Stimulated activated naive CD8-positive, alpha-beta T cell treated with anti-CD3 and anti-CD28 coated beads, Interleukin-15, Interleukin-2, amounts not matched to agents 100 ng/mL and 50 ng/mL, for 24 hours (primary cell): ENCODE measurements around the gene THSD4.
"Not testable (repeated sequence)": the region's sequence is repeated elsewhere in the genome, so short reads cannot be mapped to it uniquely, and the experiment has no call there.

Experiments
- H3K27ac Mint-ChIP-seq: one replicate; pipeline ENCODE4 v1.8.0; 2021; ENCODE audit warnings: mild to moderate bottlenecking, mixed read lengths
- H3K27me3 Mint-ChIP-seq: one replicate; pipeline ENCODE4 v1.8.0; 2021; ENCODE audit warnings: mixed read lengths
- H3K36me3 Mint-ChIP-seq: one replicate; pipeline ENCODE4 v1.8.0; 2021; ENCODE audit warnings: low read depth, mixed read lengths
- H3K4me1 Mint-ChIP-seq: one replicate; pipeline ENCODE4 v1.8.0; 2021; ENCODE audit warnings: low read depth, mixed read lengths
- H3K4me3 Mint-ChIP-seq: one replicate; pipeline ENCODE4 v1.8.0; 2021; ENCODE audit warnings: mild to moderate bottlenecking, mixed read lengths
- H3K9me3 Mint-ChIP-seq: one replicate; pipeline ENCODE4 v1.8.0; 2021; ENCODE audit warnings: mixed read lengths

The THSD4 gene

DNA sequence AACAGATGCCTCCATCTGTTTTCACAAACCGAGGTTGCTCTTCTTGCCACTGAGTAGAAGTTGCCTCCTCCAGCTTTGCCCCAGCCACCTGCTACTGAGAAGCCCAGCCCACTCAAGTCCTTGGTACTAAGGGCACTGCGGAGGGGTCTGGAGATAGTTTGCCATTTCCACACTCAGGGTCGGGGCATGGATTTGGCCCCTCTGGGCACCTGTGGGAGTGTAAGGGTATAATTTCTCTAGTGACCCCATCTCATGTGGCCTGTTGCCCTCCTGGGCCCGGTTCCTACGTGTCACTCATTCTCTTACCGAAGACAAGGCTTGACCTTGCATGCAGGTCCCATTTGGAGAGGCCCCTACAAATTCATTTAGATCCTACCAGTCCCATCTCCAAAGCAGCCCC, 79.0 kb downstream of the THSD4 start:
- no peak overlapping the region for H3K27ac Mint-ChIP-seq
- H3K4me3 Mint-ChIP-seq = no peak overlapping the region
- H3K36me3 Mint-ChIP-seq = no peaks in the 10 kb centered on the region
- peaks cover 12% of the 10 kb centered on the region for H3K27me3 Mint-ChIP-seq
- peaks cover 4% of the 10 kb centered on the region for H3K9me3 Mint-ChIP-seq
- no peaks in the 10 kb centered on the region for H3K4me1 Mint-ChIP-seq

- Mint-ChIP-seq H3K27ac (no peak overlapping the region), H3K27me3 (peaks cover 12% of the 10 kb centered on the region), H3K4me3 (no peak overlapping the region), H3K36me3 (no peaks in the 10 kb centered on the region), H3K4me1 (no peaks in the 10 kb centered on the region), H3K9me3 (peaks cover 4% of the 10 kb centered on the region)
These were observed 80.0 kb downstream of the THSD4 start for GRCh38 chr15:71195242-71195641.

DNA sequence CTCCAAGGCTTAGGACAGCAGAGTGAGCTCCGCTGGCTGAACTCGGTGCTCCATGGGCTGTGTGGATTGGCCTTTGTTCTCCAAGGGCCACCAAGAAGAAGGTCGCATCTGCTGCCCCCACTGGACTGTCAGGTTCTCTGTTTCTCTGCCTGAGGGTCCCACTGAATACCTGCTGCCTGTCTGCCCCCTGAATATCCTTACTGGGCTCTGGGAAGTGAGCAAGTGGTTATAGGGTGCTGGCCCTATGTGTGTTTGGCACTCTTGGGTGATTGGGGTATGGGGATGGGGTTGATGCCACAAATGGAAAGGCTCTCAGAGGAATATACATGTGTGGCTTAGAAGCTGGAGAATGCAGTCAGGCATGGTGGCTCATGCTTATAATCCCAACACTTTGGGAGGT, 82.3 kb downstream of the THSD4 start:
- no peaks in the 10 kb centered on the region for H3K36me3 Mint-ChIP-seq
- H3K4me3 Mint-ChIP-seq = no peak overlapping the region

DNA sequence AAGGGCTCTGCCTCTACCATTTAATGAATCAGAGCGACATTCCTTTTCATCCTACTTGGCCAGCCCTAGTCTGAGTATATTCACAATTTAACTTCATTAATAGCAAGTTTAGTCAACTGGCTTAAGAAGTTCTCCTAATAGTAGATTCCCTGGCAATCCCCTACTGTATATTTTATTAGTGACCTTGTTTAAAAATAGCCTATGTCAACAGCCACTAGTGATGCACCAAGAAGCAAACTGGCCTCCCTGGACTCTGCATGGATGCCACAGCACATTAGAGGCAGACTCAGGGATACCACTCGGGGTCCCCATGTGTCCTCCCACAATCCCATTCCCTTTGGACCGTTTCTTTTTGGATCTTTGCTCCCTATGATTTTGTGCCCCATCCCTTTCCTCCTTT, 83.6 kb downstream of the THSD4 start:
- peaks cover 11% of the 10 kb centered on the region for H3K27me3 Mint-ChIP-seq
- no peaks in the 10 kb centered on the region for H3K36me3 Mint-ChIP-seq
- H3K9me3 Mint-ChIP-seq = peaks cover 4% of the 10 kb centered on the region
- no peak overlapping the region for H3K4me3 Mint-ChIP-seq
- no peaks in the 10 kb centered on the region for H3K4me1 Mint-ChIP-seq
- no peak overlapping the region for H3K27ac Mint-ChIP-seq

More for the DNA sequence above, 82.3 kb downstream of the THSD4 start:
- Mint-ChIP-seq H3K27ac (no peak overlapping the region), H3K4me1 (no peaks in the 10 kb centered on the region), H3K27me3 (peaks cover 12% of the 10 kb centered on the region), H3K9me3 (peaks cover 4% of the 10 kb centered on the region)

- Mint-ChIP-seq H3K36me3 (no peaks in the 10 kb centered on the region), H3K27me3 (peaks cover 9% of the 10 kb centered on the region), H3K9me3 (peaks cover 4% of the 10 kb centered on the region), H3K27ac (no peak overlapping the region), H3K4me1 (no peaks in the 10 kb centered on the region), H3K4me3 (no peak overlapping the region)
These were observed 84.4 kb downstream of the THSD4 start for GRCh38 chr15:71199384-71200351.

GRCh38 chr15:71201477-71201876, 86.2 kb downstream of the THSD4 start:
- H3K27ac Mint-ChIP-seq = no peak overlapping the region
- no peaks in the 10 kb centered on the region for H3K36me3 Mint-ChIP-seq
- H3K9me3 Mint-ChIP-seq = peaks cover 2% of the 10 kb centered on the region
- H3K4me1 Mint-ChIP-seq = no peaks in the 10 kb centered on the region
- peaks cover 2% of the 10 kb centered on the region for H3K27me3 Mint-ChIP-seq
- no peak overlapping the region for H3K4me3 Mint-ChIP-seq

GRCh38 chr15:71202712-71203111, 87.4 kb downstream of the THSD4 start:
- H3K9me3 Mint-ChIP-seq = no peaks in the 10 kb centered on the region
- H3K4me1 Mint-ChIP-seq = no peaks in the 10 kb centered on the region

DNA sequence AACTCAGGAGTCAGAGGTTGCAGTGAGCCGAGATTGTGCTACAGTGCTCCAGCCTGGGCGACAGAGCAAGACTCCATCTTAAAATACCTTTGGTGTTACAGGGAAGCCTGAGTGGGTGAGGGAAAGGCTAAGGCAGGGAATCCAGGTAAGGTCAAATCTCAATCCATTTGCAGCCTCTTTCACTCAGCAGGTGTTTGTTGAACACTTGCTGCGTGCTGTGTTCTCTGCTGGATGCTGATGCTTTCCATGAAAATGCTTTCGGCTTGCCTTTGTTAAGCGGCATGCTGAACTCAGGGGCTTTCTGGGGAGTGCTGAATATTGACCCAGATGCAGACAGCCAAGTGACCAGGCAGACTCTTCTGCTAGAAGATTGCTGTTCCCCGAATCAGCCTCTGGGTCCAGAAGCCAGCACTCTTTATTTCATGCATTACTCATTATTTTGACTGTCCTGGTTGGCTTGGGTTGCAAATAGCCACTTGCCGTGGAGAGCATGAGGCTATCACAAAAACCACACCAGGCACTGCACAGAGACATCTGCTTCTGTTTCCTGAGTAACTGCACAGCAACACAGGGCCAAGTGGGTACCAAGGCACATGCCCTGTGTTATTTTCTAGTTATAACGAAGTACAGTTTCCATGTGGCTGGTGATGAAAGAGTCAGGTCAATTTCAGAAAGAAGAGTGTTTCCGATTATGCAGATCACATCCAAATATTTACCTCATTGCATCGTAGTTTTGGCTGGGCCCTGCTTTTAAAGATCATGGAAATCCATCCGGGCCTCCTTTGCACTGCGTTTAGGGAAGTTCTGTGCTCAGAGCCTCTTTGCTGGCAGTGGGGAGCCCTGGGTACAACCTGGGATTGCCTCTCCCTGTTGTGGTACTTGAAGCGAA, 88.6 kb downstream of the THSD4 start:
- Mint-ChIP-seq H3K9me3 (no peaks in the 10 kb centered on the region), H3K27me3 (no peaks in the 10 kb centered on the region), H3K4me3 (no peak overlapping the region), H3K36me3 (no peaks in the 10 kb centered on the region), H3K27ac (no peak overlapping the region), H3K4me1 (no peaks in the 10 kb centered on the region)

More at GRCh38 chr15:71202712-71203111, 87.4 kb downstream of the THSD4 start:
- Mint-ChIP-seq H3K27ac (no peak overlapping the region), H3K36me3 (no peaks in the 10 kb centered on the region), H3K4me3 (no peak overlapping the region), H3K27me3 (no peaks in the 10 kb centered on the region)

DNA sequence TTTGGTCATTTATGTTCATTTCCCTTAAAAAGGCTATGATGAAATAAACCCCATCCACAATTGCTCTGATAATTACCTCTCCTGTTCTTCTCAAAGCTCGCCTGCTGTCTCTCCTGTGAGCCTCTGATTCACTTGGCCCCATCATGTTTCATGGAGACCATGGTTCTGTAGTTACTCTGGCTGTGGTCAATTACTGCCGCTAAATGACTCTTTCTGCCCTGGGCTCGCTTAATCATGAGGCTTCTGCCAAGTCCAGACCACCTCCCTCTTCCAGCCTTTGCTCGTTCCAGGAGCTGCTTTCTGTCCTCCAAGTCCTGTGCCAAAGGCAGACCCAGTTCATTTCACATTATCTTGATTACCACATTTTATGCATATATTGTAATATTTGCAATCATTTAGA, 91.9 kb downstream of the THSD4 start:
- Mint-ChIP-seq H3K4me3 (no peak overlapping the region), H3K27me3 (peaks cover 4% of the 10 kb centered on the region), H3K27ac (no peak overlapping the region)

DNA sequence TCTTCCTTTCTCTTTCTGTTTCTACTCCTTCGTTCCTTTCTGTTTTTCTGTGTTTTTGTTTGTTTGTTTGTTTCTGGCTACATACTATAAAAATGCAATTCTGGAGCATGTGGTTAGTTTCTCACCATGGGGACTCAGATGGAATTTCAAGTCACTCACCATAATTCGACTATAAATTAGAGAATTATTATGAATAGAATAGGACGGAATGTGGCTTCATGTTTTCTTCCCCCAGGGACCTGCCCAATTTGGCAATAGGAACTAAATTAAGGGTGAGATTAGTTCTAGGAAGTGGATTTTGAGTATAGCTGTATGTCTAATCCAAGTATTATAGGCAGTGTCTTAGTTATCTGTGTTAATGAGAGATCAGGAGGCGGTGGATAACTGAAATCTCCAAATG, 96.9 kb downstream of the THSD4 start:
- Mint-ChIP-seq H3K27me3 (peaks cover 25% of the 10 kb centered on the region), H3K4me3 (no peak overlapping the region), H3K4me1 (no peaks in the 10 kb centered on the region), H3K9me3 (peaks cover 3% of the 10 kb centered on the region), H3K27ac (no peak overlapping the region), H3K36me3 (no peaks in the 10 kb centered on the region)

More for the DNA sequence above, 91.9 kb downstream of the THSD4 start:
- H3K36me3 Mint-ChIP-seq = no peaks in the 10 kb centered on the region
- no peaks in the 10 kb centered on the region for H3K4me1 Mint-ChIP-seq
- H3K9me3 Mint-ChIP-seq = no peaks in the 10 kb centered on the region

DNA sequence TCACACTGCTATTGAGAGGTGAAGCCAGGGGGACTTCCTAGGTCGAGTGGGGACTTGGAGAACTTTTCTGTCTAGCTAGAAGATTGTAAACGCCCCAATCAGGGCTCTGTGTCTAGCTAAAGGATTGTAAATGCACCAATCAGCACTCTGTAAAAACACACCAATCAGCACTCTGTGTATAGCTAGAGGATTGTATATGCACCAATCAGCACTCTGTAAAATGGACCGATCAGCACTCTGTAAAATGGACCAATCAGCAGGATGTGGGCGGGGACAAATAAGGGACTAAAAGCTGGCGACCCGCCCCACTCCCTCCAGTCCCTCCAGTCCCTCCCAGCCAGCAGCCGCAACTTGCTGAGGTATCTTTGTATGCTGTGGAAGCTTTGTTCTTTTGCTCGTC, 98.7 kb downstream of the THSD4 start:
- H3K4me1 Mint-ChIP-seq, H3K4me3 Mint-ChIP-seq, H3K36me3 Mint-ChIP-seq, H3K27ac Mint-ChIP-seq, H3K9me3 Mint-ChIP-seq: not testable (repeated sequence)
- H3K27me3 Mint-ChIP-seq = peaks cover 31% of the 10 kb centered on the region

- no peak overlapping the region for H3K4me3 Mint-ChIP-seq
- peaks cover 3% of the 10 kb centered on the region for H3K9me3 Mint-ChIP-seq
- no peaks in the 10 kb centered on the region for H3K36me3 Mint-ChIP-seq
- no peaks in the 10 kb centered on the region for H3K4me1 Mint-ChIP-seq
- peaks cover 28% of the 10 kb centered on the region for H3K27me3 Mint-ChIP-seq
- no peak overlapping the region for H3K27ac Mint-ChIP-seq
These were observed 100.0 kb downstream of the THSD4 start for GRCh38 chr15:71215126-71215894.

GRCh38 chr15:71218272-71218805, 103.1 kb downstream of the THSD4 start:
- peaks cover 3% of the 10 kb centered on the region for H3K9me3 Mint-ChIP-seq
- no peak overlapping the region for H3K4me3 Mint-ChIP-seq
- no peaks in the 10 kb centered on the region for H3K4me1 Mint-ChIP-seq
- H3K27me3 Mint-ChIP-seq = peaks cover 17% of the 10 kb centered on the region
- no peak overlapping the region for H3K27ac Mint-ChIP-seq
- no peaks in the 10 kb centered on the region for H3K36me3 Mint-ChIP-seq

GRCh38 chr15:71219101-71219500, 103.8 kb downstream of the THSD4 start:
- H3K27ac Mint-ChIP-seq = no peak overlapping the region
- no peaks in the 10 kb centered on the region for H3K4me1 Mint-ChIP-seq
- no peaks in the 10 kb centered on the region for H3K36me3 Mint-ChIP-seq
- H3K27me3 Mint-ChIP-seq = peaks cover 20% of the 10 kb centered on the region
- H3K4me3 Mint-ChIP-seq = no peak overlapping the region
- peaks cover 3% of the 10 kb centered on the region for H3K9me3 Mint-ChIP-seq
